SKM-1 treated with dmso at 0.1 percent for 144 hours (cell line): Measurements from ENCODE around the gene TAAR2.
A peak's percentile ranks its signal among the peaks of the same experiment; 100 is the strongest.
"Not testable (repeated sequence)": the region's sequence is repeated elsewhere in the genome, so short reads cannot be mapped to it uniquely, and the experiment has no call there.

Source experiments
- DNase-seq: peaks from one replicate; lab custom pipeline; 2025; ENCODE audit not compliant: unreplicated experiment; lab: John Stamatoyannopoulos, UW

TAAR2 gene

DNA sequence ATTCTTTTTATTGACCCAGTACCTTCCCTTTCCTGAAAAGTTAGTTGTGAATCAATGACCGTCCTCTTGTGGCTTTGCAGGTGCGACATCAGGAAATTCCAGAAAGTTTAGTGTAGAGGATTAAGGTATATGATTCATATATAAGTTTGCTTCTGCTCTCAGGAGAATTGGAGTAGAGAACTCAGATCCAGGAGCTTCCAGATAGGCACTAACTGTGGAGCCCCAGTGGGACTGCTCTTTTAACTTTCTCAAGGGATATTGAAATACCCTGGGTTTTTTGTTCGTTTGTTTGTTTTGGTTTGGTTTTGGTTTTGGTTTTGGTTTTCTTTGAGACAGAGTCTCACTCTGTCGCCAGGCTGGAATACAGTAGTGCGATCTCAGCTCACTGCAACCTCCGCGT, 9.5 kb downstream of the TAAR2 start:
- no peak for DNase-seq

DNA sequence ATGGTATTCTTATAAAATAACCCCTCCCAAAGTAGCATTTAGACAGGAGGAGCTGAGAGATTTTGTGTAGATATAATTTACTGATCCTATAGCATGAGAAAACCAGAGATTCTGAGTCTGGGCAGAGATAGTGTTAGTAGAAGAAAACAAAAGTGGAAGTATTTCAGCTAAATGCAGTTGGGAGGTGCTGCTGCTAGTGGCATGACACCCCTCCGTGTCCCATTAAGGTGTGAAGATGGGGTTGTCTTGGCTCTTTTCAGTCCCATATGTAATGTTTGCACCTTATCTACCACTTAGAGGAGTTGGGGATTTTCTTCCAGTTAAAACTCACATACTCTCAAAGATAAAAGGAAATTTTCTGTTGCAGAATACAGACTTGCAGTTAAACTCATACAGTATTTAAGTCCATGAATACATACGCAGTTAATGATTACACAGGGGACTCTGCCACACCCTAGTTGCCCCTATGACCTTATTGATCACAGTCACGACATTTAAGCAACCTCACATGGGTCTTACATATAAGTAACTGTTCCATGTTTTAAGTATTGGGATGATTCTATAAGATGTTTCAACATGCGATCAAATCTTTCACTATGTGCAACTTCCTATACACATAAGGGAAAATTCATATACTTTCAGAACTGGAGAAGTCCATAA, 11.5 kb downstream of the TAAR2 start:
- DNase-seq = no peak

DNA sequence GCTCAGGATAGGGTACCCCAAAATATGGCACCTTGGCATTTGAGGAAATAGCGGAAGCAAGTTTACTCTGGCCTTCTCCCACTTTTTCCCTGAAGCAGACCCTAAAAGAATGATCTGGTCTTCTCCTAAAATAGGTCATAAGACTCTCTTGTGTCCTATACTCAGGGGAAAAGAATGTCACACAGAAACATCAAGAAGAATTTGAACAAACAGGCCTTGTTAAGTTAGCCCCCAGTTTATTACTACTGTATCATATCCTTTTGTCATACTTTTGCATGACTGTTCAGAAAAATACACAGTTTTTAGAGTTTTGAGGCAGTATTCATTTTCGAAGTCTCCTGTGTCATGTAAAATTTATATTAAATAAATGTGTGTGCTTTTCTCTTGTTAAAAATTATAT, 12.5 kb downstream of the TAAR2 start:
- DNase-seq = no peak

DNA sequence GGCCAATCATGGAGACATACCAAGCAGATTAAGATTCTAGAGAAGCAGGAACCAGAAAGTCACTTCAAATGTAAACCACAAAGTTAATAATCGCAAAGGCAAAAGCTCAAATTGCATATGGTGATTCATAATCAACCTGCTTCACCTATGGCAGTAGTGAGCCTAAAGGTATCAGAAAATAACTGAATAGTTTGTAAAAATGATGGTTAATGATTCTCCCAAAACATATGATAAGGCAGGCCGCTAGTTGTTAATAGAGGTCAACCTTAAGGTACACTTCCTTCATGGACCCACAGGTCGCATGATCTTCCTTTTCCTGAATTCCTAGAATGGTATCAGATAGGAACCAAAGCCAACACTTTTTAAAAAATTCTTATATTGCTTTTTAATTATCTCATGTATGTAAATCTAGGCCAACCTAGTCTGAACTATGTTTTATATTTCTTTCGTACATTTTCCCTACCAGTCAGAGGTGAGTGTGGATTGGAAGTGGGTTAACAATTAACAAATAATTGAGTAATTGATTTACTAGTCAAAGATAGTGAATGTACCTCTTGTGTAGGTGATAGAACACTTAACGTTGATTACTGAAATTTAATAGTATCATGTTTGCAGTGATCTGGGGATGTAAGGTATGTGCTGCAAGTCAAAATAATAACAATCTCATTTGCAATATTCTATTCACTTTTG, 16.4 kb downstream of the TAAR2 start:
- DNase-seq = no peak

DNA sequence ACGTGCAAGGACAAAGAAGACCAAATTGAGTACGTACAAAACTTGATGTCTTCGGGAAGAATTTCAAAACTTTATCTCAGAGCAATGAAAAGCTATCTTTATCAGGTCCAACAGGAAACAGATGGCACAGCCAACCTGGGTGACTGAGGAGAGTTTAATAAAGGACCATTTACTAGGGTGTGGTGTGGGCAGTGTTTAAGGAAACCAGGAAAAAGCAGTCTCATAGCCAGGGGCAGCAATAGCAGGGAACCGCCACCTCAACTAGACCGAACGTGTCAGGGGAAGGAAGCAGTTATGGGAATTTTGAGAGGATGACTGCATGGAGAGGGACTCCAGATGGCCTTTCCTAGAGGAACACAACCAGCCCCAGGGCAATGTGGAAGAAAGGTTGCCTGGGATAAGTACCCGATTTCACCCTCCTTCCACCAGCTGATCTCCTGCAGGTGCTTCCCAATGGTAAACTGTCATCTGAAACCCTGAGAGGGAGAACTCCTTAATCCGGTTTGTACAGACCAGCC, 19.4 kb downstream of the TAAR2 start:
- no peak for DNase-seq

DNA sequence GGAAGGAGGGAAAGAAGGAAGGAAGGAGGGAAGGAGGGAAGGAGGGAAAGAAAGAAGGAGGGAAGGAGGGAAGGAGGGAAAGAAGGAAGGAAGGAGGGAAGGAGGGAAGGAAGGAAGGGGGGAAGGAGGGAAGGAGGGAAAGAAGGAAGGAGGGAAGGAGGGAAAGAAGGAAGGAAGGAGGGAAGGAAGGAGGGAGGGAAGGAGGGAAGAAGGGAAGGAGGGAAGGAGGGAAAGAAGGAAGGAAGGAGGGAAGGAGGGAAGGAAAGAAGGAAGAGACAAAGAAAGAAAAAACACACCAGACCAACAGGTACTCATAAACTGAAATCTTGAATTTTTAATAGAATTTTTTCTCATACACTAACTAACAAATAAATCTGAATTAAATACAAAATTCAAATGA, 23.2 kb downstream of the TAAR2 start:
- DNase-seq = not testable (repeated sequence)

DNA sequence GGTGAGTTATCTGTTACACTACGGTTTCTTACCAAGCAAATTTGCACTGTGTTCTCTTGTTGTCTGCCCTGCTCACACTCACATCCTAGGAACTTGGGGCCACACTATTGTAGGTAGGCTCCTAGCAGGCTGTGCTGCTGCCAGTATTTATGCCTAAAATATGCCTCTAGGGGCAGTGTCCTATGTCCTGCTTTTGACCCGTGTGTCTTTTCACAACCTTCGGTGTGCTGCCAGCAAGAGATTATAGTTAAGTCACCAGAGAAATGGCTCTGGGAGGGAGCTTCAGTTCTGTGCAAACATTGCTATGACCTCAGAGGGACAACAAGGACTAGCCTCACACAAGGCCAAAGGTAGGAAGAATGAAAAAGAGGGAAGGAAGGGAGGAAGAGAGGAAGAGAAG, 25.6 kb downstream of the TAAR2 start:
- peak; percentile 51 for DNase-seq

DNA sequence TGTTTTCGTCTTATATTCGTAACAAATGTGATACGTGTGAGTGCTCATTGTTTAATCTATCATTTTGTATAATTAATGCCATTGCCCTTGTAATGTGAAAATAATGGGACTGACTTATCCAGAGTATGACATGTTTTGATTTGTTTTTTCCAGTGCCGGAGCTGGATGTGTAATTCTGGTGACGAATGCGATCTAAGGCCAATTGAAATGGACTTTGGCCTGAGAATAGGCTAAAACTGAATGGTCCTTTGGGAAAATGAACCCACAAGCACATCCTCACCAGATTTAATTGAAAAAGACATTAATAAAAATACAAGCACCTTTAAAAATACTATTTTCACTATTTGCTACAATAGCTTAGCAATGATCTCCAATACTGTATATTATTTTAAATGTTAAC, 27.9 kb downstream of the TAAR2 start:
- no peak for DNase-seq

DNA sequence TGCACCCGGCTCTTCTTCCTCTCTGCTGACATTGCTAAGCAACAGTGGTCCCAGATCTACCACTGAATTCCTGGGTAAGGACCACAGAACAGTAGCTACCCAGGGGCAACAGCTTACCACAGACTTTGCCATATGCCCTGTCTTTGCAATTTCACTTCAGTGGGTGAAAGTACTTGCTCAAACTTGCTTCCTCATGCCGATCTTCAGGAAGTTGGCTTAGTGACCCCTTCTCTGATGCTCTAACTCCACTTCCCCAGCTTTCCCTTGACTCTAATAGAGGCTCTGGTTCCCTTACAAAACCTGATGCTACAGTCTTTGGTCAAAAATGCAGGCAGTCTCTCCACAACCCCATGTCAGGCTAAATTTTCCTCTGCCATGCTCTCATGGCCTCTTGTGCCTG, 31.2 kb downstream of the TAAR2 start:
- peak; percentile 85 for DNase-seq

DNA sequence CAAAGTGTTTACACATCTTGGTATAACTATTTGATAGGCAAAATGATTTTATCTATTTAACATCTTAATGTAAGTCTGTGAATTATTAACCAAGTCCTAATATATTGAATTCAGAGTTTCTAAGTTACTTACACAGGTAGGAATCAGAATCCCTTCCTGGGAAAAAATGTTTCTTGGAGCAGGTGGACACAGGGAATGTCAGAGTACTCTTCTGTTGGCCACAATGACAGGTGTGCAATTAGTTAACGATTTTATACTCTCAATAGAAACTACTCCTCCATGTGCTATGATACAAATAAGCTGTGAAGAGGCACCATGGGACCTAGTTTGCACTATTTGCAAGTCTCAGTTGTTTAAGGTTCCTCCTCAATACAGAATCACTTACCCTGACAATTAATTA, 33.7 kb downstream of the TAAR2 start:
- DNase-seq = no peak

DNA sequence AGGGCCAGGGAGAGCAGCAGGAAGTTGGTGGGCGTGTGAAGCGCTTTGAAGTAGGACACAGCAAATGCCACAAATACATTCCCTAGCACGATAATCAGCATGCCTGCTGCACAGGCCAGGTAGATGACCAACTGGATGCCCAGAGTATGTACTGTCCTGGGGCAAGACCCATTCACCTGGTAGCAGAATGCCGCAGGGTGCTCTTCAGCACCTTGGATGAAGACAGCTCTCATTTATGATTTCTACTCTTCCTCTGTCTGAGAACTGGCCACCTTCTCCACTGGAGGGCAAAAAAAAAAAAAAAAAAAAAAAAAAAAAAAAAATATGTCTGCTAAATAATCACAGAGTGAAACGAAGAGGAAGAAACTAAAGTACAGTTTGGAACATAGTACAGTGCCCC, 34.6 kb downstream of the TAAR2 start, which contains the start of gene TAAR5:
Gene TAAR5, minus strand, starts transcription at position 288 of the 400 bp plus-strand sequence. Its CDS starts 55 bp downstream, at position 233.
- DNase-seq = no peak

DNA sequence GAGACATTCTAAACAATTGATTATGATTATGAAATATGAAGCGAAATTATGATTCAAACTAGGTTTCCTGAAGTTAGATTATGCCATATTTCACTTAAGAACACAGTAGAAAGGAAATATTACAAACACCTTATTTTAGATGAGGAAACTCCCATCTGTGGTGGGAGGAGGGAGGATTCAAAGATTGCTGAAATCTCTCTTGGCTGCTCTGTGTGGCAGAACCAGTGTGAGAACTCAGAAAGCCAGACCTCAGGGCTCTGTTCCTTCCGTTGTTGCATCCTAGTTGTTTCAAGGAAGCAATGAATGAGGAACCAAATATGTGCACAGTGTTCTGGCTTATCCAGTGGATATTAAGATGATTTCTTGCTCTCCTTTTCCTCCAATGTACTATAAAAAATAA, 36.7 kb downstream of the TAAR2 start:
- DNase-seq = peak; percentile 87

DNA sequence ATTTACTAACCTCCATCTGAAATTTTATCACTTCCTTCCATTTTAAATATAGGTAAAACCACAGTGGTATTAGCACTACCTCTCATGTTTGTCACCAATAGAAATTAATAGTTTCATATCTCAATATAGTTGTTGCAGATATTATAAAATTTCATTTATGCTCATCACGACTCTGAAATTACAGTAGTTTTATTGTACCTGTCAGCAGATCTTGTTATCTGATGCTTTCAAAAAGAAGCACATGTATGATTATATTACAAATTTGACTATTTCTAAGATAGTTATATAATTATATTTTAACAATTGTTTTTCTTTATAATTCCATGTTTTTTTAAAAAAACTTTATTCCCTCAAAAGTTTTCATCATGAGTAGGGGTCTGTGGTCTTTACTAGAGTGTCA, 39.4 kb downstream of the TAAR2 start:
- no peak for DNase-seq

DNA sequence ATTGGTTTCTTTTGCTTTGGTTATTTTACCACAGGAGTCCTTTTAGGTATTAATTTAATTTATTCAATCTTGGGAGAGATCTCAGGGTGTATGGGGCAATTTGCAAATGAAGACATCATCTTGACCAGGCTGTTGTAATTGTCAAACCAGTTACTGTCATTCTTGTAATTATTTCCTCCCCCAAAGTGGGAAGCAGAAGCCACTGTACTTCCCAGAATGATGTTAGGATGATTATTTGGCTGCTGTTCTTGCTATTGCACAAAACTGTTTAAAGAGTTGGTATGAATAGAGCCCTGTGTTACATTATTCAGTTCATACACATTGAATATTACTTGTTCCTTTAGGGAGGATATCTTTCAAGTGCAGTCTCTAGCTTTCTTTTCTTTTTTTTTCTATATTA, 52.3 kb downstream of the TAAR2 start:
- DNase-seq = peak; percentile 2

DNA sequence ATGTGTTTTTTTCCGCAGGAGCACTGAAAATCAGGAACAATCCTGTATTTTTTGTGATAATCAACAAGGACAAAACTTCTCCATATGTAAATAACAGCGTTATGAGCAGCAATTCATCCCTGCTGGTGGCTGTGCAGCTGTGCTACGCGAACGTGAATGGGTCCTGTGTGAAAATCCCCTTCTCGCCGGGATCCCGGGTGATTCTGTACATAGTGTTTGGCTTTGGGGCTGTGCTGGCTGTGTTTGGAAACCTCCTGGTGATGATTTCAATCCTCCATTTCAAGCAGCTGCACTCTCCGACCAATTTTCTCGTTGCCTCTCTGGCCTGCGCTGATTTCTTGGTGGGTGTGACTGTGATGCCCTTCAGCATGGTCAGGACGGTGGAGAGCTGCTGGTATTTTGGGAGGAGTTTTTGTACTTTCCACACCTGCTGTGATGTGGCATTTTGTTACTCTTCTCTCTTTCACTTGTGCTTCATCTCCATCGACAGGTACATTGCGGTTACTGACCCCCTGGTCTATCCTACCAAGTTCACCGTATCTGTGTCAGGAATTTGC, 53.8 kb downstream of the TAAR2 start, which contains the start of gene TAAR6:
Gene TAAR6, plus strand, starts transcription at position 102 of the 557 bp plus-strand sequence. Its CDS starts 0 bp downstream, at position 102.
- DNase-seq = no peak

DNA sequence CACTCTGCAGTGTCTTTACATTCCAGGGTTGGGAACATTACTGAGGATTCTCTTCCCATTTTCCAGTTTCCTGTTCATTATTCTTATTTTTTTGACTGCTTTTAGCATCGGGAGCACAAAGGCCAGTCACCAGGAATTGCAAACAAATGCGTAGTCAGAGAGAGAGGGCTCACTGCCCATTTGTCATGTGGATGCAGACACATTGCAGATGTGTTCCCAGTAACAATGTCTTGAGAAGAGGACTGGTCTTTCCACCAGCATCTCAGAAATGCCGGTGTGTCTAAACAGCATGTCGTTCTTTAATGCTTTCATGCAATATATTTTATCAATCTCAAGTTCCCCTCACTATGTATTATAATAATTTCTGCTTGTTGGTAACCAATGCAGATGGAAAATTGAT, 54.9 kb downstream of the TAAR2 start:
- no peak for DNase-seq

DNA sequence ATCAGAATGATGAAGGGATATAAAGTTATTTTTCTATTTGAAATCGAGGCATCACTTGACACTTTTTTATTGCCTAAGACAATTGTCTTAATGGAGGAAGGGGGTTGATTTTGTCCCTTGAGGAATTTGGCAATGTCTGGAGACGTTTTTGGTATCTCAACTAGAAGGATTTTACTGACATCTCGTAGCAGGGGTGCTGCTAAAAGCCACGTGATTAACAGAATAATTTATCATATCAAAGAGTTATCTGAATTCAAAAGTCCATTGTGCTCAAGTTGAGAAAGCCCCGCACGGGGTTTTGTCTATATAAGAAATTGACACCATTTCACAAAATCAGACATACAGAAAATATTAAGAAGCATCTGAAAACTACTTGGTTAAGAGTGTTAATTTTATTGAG, 55.5 kb downstream of the TAAR2 start:
- no peak for DNase-seq

DNA sequence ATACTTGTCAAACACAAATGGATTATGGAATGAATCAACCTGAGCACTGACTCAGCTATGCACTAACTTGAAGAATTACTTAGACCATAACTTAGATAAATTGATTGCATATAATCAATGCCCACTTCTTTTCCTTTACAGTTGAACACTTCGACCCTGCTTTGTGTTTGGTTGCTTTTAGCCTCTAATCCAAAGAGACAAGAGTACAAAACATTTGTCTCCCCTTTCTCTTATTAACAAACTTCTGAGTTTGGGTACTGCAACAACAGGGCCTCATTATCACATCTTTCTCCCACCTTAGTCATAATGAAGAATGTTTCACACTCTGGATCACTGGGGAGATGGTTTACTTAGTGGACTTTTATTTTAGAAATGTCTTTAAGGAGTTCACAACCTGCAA, 56.5 kb downstream of the TAAR2 start:
- DNase-seq = no peak
